22Rv1 (cell line): ENCODE measurements around the gene STAMBP.

Experiments
- H3K27ac ChIP-seq: fragments of 450-650 bp; 2 replicates; pipeline ENCODE4 v1.5.1; 2017
- CTCF ChIP-seq: fragments of 450-650 bp; IDR thresholded peaks from 2 replicates; pipeline ENCODE4 v1.5.1; 2017; ENCODE audit warnings: mild to moderate bottlenecking
- ZFX ChIP-seq: fragments of 450-650 bp; IDR thresholded peaks from 2 replicates; pipeline ENCODE4 v1.6.1; 2017; ENCODE audit warnings: antibody characterized with exemption, borderline replicate concordance

STAMBP gene

GRCh38 chr2:73889206-73889605 is 60.4 kb downstream of the STAMBP start:
- no peak for TF ChIP-seq ZFX
- no peak for TF ChIP-seq CTCF
- H3K27ac ChIP-seq, result no peak overlapping the region

- H3K27ac ChIP-seq, result no peak overlapping the region
- TF ChIP-seq CTCF, result no peak
- no peak for TF ChIP-seq ZFX
Measured at GRCh38 chr2:73890301-73891092, 61.7 kb downstream of the STAMBP start.

- no peak for TF ChIP-seq CTCF
- TF ChIP-seq ZFX, result no peak
- no peak overlapping the region for H3K27ac ChIP-seq
Measured at GRCh38 chr2:73891276-73891901, 62.6 kb downstream of the STAMBP start.

GRCh38 chr2:73892631-73893329 is 64.0 kb downstream of the STAMBP start, which contains the start of gene ACTG2:
TSS of gene ACTG2 (plus strand) at chr2:73893008. CDS start at chr2:73901312, 8,304 bp downstream.
- no peak within 1 kb of the TSS for H3K27ac ChIP-seq
- TF ChIP-seq ZFX (no peak), CTCF (no peak)

- no peak overlapping the region for H3K27ac ChIP-seq
- no peak for TF ChIP-seq ZFX
- TF ChIP-seq CTCF, result no peak
Measured at GRCh38 chr2:73893764-73894474, 65.2 kb downstream of the STAMBP start.

- no peak overlapping the region for H3K27ac ChIP-seq
- TF ChIP-seq CTCF (no peak), ZFX (no peak)
Measured at GRCh38 chr2:73894475-73894850, 65.7 kb downstream of the STAMBP start.
